Adrenal gland (tissue), 12 donors: ENCODE measurements around the gene MYO1A. TPM values are rescaled to one million over a fixed set of nuclear protein-coding genes. Genes with fewer than 3 reads are reported as not detected.

ENCODE experiments used
- DNase-seq, 7 donors: peaks; one replicate each; pipeline ENCODE4 v3.0.0-alpha.2; 2019 to 2020
- H3K27ac ChIP-seq, 5 donors: fragments of 200-600 bp; sonication (generic) in 4 of 5; 1 replicate in 3 of 5; 2 replicates in 2 of 5; pipeline versions ENCODE4 v1.5.1 to v1.8.0; 2016 to 2020; ENCODE audit warnings: mild to moderate bottlenecking in 1 of 5
- H3K27me3 ChIP-seq: fragments of 200-600 bp; 2 replicates; pipeline ENCODE4 v1.8.0; 2021
- H3K36me3 ChIP-seq, 2 donors: fragments of 200-600 bp; replicated peaks in 1 of 2; 1 replicate in 1 of 2; 2 replicates in 1 of 2; pipeline versions ENCODE4 v1.5.1 to v1.8.0; 2018 to 2022
- H3K4me1 ChIP-seq, 2 donors: fragments of 200-600 bp; replicated peaks in 1 of 2; 1 replicate in 1 of 2; 2 replicates in 1 of 2; pipeline versions ENCODE4 v1.5.1 to v1.8.0; 2018 to 2021
- H3K4me3 ChIP-seq, 4 donors: fragments of 200-600 bp; sonication (generic) in 3 of 4; one replicate each; pipeline ENCODE4 v1.5.1; 2016 to 2018
- H3K9me3 ChIP-seq, 3 donors: fragments of 200-600 bp; sonication (generic) in 1 of 3; replicated peaks in 1 of 3; 1 replicate in 2 of 3; 2 replicates in 1 of 3; pipeline versions ENCODE4 v1.5.1 to v1.8.0; 2016 to 2021
- CTCF ChIP-seq, 6 experiments: fragments of 450-650 bp in 4 of 6; fragments of 200-600 bp in 2 of 6; sonication (generic) in 1 of 6; IDR thresholded peaks; 1 replicate in 5 of 6; 2 replicates in 1 of 6; pipeline versions ENCODE4 v1.5.1 to v1.8.0; 2016 to 2021; ENCODE audit warnings: antibody characterized with exemption in 6 of 6, mild to moderate bottlenecking in 2 of 6, moderate library complexity in 1 of 6
- POLR2A ChIP-seq, 2 donors: fragments of 450-650 bp; IDR thresholded peaks; one replicate each; pipeline ENCODE4 v1.6.1; 2017; ENCODE audit warnings: antibody characterized with exemption in 2 of 2, mild to moderate bottlenecking in 2 of 2, moderate library complexity in 1 of 2
- WGBS, 4 donors: extraction: QIAGEN DNeasy Blood & Tissue Kit in 2 of 4; methylation state at CpG; one replicate each; pipeline versions ENCODE4 v1.1.5 to v1.1.7; 2013 to 2017; 5-methylcytosine and 5-hydroxymethylcytosine counted together
- intact Hi-C, 2 donors: fragments of 100-400 bp; cut with DNase I; formaldehyde crosslinking; loops; one replicate each; pipeline versions ENCODE4 v1.14.1 to v1.15.0; 2022 to 2023
- polyA plus RNA-seq, 3 donors: library from polyadenylated mRNA; stranded (reverse); fragments of 200-250 nt in 2 of 3; fragments of 350-450 nt in 1 of 3; fragmentation: Illumina TruSeq in 1 of 3; extraction: RNeasy Lipid Tissue Mini Kit (QIAGEN cat#74804) in 1 of 3; gene quantifications; one replicate each; pipeline ENCODE4 v1.2.3, GENCODE V29; 2013 to 2014
- total RNA-seq, 9 donors: library from RNA; depleted of rRNA in 4 of 9; stranded (reverse); fragments of >200 nt in 4 of 9; fragments of 120-200 nt in 1 of 9; fragmentation: NEBNext Ultra II Directional in 1 of 9; extraction: Animal tissue kit (Norgen Biotek cat#: 25700) in 1 of 9; gene quantifications; one replicate each; pipeline versions ENCODE4 v1.1.0 to v1.2.4, GENCODE V29; 2013 to 2023
- donor health status: healthy with polysubstance abuse.
- donor health status: Bipolar disorder and iron deficiency.
- donor health status: DM: yes; HTN: yes; CAD: no.
- donor health status: DM: no; HTN: no; CAD: no.
- donor health status: DM: no; HTN: no; CAD: no.
- donor health status: DM: yes; HTN: yes; CAD: no.

The MYO1A gene
- total and polyA plus RNA-seq, 12 donors, result under 0.01 to 1.6 (median 0.53) TPM; not detected in 1

- H3K9me3 ChIP-seq, result no peaks in the 10 kb centered on the region
- TF ChIP-seq CTCF (IDR thresholded peaks at IDR 0.05) (no peak), POLR2A (IDR thresholded peaks at IDR 0.05) (peak in 1 of 2 donors; percentile 60)
- peak overlapping the region; percentile 36 to 64 (median 54) for H3K4me3 ChIP-seq
- DNase-seq, result peak; percentile 71 to 89 (median 79)
- WGBS, 4 donors, result 0 to 2% (median 1%) methylated on average over 33 to 45 of the region's 45 CpGs
- peak overlapping the region in 4 of 5 donors; percentile 79 to 99 (median 98) for H3K27ac ChIP-seq
- H3K27me3 ChIP-seq, result no peaks in the 10 kb centered on the region
- intact Hi-C loops, result loop anchor here in 1 of 2 donors (2.0 kb wide), 1 partner anchor 21 kb away; the partner anchor contains the start of gene STAT6
- peaks cover 13 to 46% of the 10 kb centered on the region in 2 donors for H3K4me1 ChIP-seq
- H3K36me3 ChIP-seq, result peaks cover 0 to 28% of the 10 kb centered on the region in 2 donors
Measured at GRCh38 chr12:57089271-57090245, 39.6 kb upstream of the MYO1A start.

- peak; percentile 95 to 99 (median 98) for DNase-seq
- peak within 1 kb of the TSS; percentile 98 to 99 (median 99) for H3K27ac ChIP-seq
- no peaks in the 10 kb centered on the region for H3K27me3 ChIP-seq
- peak in 1 of 6 experiments; percentile 16 for TF ChIP-seq CTCF (IDR thresholded peaks at IDR 0.05)
- peak; percentile 36 to 93 for TF ChIP-seq POLR2A (IDR thresholded peaks at IDR 0.05)
- WGBS, 4 donors, result 0 to 1% (median 0%) methylated on average over 14 to 91 of the region's 91 CpGs
- H3K4me1 ChIP-seq, result peaks cover 13 to 39% of the 10 kb centered on the region in 2 donors
- H3K36me3 ChIP-seq, result peaks cover 0 to 26% of the 10 kb centered on the region in 2 donors
- intact Hi-C loops, result loop anchor here in 1 of 2 donors (2.0 kb wide), 1 partner anchor 22 kb away; the partner anchor contains the start of gene STAT6
- H3K4me3 ChIP-seq, result peak within 1 kb of the TSS; percentile 36 to 81 (median 64)
- no peaks in the 10 kb centered on the region for H3K9me3 ChIP-seq
Measured at GRCh38 chr12:57088354-57089270, 38.7 kb upstream of the MYO1A start, which contains the start of gene NAB2. TSS of gene NAB2 (plus strand) at chr12:57089114. CDS start at chr12:57089272, 158 bp downstream.

GRCh38 chr12:57087691-57088353 lies 37.9 kb upstream of the MYO1A start:
- intact Hi-C loops, result loop anchor here in 1 of 2 donors (2.0 kb wide), 1 partner anchor 23 kb away; the partner anchor contains the start of gene STAT6
- peak overlapping the region in 3 of 4 donors; percentile 3 to 81 (median 71) for H3K4me3 ChIP-seq
- H3K36me3 ChIP-seq, result peaks cover 0 to 19% of the 10 kb centered on the region in 2 donors
- no peaks in the 10 kb centered on the region for H3K27me3 ChIP-seq
- TF ChIP-seq POLR2A (IDR thresholded peaks at IDR 0.05) (peak in 1 of 2 donors; percentile 10), CTCF (IDR thresholded peaks at IDR 0.05) (peak in 1 of 6 experiments; percentile 13)
- WGBS, 4 donors, result 0 to 1% (median 1%) methylated on average over 16 to 37 of the region's 37 CpGs
- DNase-seq, result peak; percentile 80 to 92 (median 86)
- H3K4me1 ChIP-seq, result peaks cover 13 to 36% of the 10 kb centered on the region in 2 donors
- no peaks in the 10 kb centered on the region for H3K9me3 ChIP-seq
- peak overlapping the region; percentile 98 to 99 (median 99) for H3K27ac ChIP-seq
